HCT116 (cell line): Measurements from ENCODE around the gene PRSS56. TPM values are rescaled to one million over a fixed set of nuclear protein-coding genes. Genes with fewer than 3 reads are reported as not detected.

Experiments used
- ATAC-seq: fragments of 200-7000 bp; cut with Tn5 transposase; 2 replicates; pipeline ENCODE4 v1.9.1; 2020; ENCODE audit warnings: mild to moderate bottlenecking, moderate library complexity
- BruUV-seq: library from RNA; stranded (reverse); fragments of 400-500 nt; replicated peaks from 2 replicates; lab custom pipeline; 2021; lab: Mats Ljungman, UMichigan
- CTCF ChIA-PET: fragments of 300-600 bp; sonication (Branson Sonifier 250); formaldehyde crosslinking; loops from one replicate; lab custom pipeline; 2021; ENCODE audit warnings: antibody characterized with exemption; lab: Charles Lee
- POLR2A ChIA-PET: fragments of 300-600, 350-600 bp; sonication (Branson Sonifier 250); formaldehyde crosslinking; loops from one replicate; lab custom pipeline; 2021; ENCODE audit warnings: antibody characterized with exemption; lab: Charles Lee
- RAD21 ChIA-PET, 2 experiments: fragments of 300-600 bp; sonication (Branson Sonifier 250); formaldehyde crosslinking; loops; one replicate each; lab custom pipeline; 2023; ENCODE audit warnings: low total read pairs in 2 of 2; ENCODE audit not compliant: uncharacterized antibody in 2 of 2, unreplicated experiment in 2 of 2, low non-redundant PET in 1 of 2; lab: Charles Lee
- DNase-seq: peaks from one replicate; pipeline ENCODE4 v3.0.0-alpha.2; 2010; ENCODE audit warnings: low read depth, low spot score
- H2AFZ ChIP-seq: fragments of 200-600 bp; shearing (Covaris generic), sonication (generic); 2 replicates; pipeline ENCODE4 v1.6.1; 2017; ENCODE audit warnings: low read depth, mixed run types, mixed read lengths, antibody characterized with exemption, low read length; ENCODE audit not compliant: poor library complexity, severe bottlenecking
- H3K27ac ChIP-seq: 2 replicates; pipeline ENCODE4 v1.5.1; 2012; ENCODE audit warnings: low read depth, low read length
- H3K27me3 ChIP-seq: fragments of 200-600 bp; sonication (generic); 2 replicates; pipeline ENCODE4 v1.6.1; 2016; ENCODE audit warnings: mixed run types, low read length, mixed read lengths; ENCODE audit not compliant: insufficient read depth
- H3K36me3 ChIP-seq, 2 experiments: fragments of 200-500 bp in 1 of 2; fragments of 200-600 bp in 1 of 2; sonication (Bioruptor generic) in 1 of 2; sonication (generic) in 1 of 2; 2 replicates each; pipeline versions ENCODE4 v1.5.1 to v1.6.1; 2014 to 2016; ENCODE audit warnings: low read length in 2 of 2, inconsistent platforms in 1 of 2, mixed read lengths in 1 of 2, mixed run types in 1 of 2; ENCODE audit not compliant: insufficient read depth in 2 of 2, control insufficient read depth in 1 of 2
- H3K4me1 ChIP-seq, 2 experiments: fragments of 200-600 bp in 1 of 2; sonication (generic) in 1 of 2; 2 replicates each; pipeline versions ENCODE4 v1.5.1 to v1.6.1; 2012 to 2017; ENCODE audit warnings: low read length in 2 of 2, inconsistent platforms in 1 of 2, mild to moderate bottlenecking in 1 of 2, mixed read lengths in 1 of 2, mixed run types in 1 of 2, moderate library complexity in 1 of 2; ENCODE audit not compliant: insufficient read depth in 2 of 2, control insufficient read depth in 1 of 2
- H3K4me2 ChIP-seq: fragments of 200-600 bp; sonication (generic); 2 replicates; pipeline ENCODE4 v1.6.1; 2017; ENCODE audit warnings: mixed run types, low read length, mixed read lengths
- H3K4me3 ChIP-seq, 2 experiments: fragments of 200-600 bp in 1 of 2; sonication (generic) in 1 of 2; replicated peaks in 1 of 2; 2 replicates each; pipeline ENCODE4 v1.5.1; 2011 to 2016; ENCODE audit warnings: low read length in 2 of 2, control low read depth in 1 of 2, low read depth in 1 of 2, mild to moderate bottlenecking in 1 of 2, mixed read lengths in 1 of 2, mixed run types in 1 of 2
- H3K79me2 ChIP-seq: fragments of 200-600 bp; sonication (generic); 2 replicates; pipeline ENCODE4 v1.6.1; 2017; ENCODE audit warnings: mild to moderate bottlenecking, mixed run types, low read length, moderate library complexity, mixed read lengths; ENCODE audit not compliant: insufficient read depth
- H3K9ac ChIP-seq: fragments of 200-600 bp; sonication (generic); 2 replicates; pipeline ENCODE4 v1.6.1; 2016; ENCODE audit warnings: low read length, mixed read lengths
- H3K9me2 ChIP-seq: fragments of 200-600 bp; sonication (generic), shearing (Covaris generic); 2 replicates; pipeline ENCODE4 v1.6.1; 2017; ENCODE audit warnings: mixed run types, mild to moderate bottlenecking, moderate library complexity; ENCODE audit not compliant: insufficient read depth
- H3K9me3 ChIP-seq, 2 experiments: fragments of 200-500 bp in 1 of 2; fragments of 200-600 bp in 1 of 2; sonication (Bioruptor generic) in 1 of 2; sonication (generic) in 1 of 2; 2 replicates each; pipeline ENCODE4 v1.6.1; 2014 to 2017; ENCODE audit warnings: low read length in 2 of 2, mixed read lengths in 2 of 2, inconsistent platforms in 1 of 2, low read depth in 1 of 2, mild to moderate bottlenecking in 1 of 2, mixed run types in 1 of 2, moderate library complexity in 1 of 2; ENCODE audit not compliant: control insufficient read depth in 1 of 2, insufficient read depth in 1 of 2
- H4K20me1 ChIP-seq: fragments of 200-600 bp; sonication (generic), shearing (Covaris generic); 2 replicates; pipeline ENCODE4 v1.6.1; 2017; ENCODE audit warnings: mixed run types, mild to moderate bottlenecking, moderate library complexity; ENCODE audit not compliant: insufficient read depth
- FOSL1 ChIP-seq: IDR thresholded peaks from 2 replicates; pipeline ENCODE4 v1.6.1; 2012; ENCODE audit warnings: low read depth
- JUND ChIP-seq: IDR thresholded peaks from 2 replicates; pipeline ENCODE4 v1.6.1; 2012
- SIN3A ChIP-seq: IDR thresholded peaks from 2 replicates; pipeline ENCODE4 v1.6.1; 2012; ENCODE audit warnings: low read depth
- TCF7L2 ChIP-seq: IDR thresholded peaks from 2 replicates; pipeline ENCODE4 v1.7.0; 2011; ENCODE audit warnings: borderline replicate concordance, inconsistent platforms; ENCODE audit not compliant: insufficient read depth, insufficient read length; ENCODE audit errors: extremely low read depth
- ZFX ChIP-seq: fragments of 450-650 bp; IDR thresholded peaks from 2 replicates; pipeline ENCODE4 v1.6.1; 2017
- intact Hi-C: fragments of 100-400 bp; cut with micrococcal nuclease; formaldehyde crosslinking; loops from 2 replicates; pipeline ENCODE4 v1.10.0; 2022
- total RNA-seq: library from RNA; stranded (reverse); gene quantifications from one replicate; pipeline ENCODE4 v1.2.1, GENCODE V29; 2021; ENCODE audit not compliant: unreplicated experiment
- TF ChIP-seq, protein P1 (sequence below): IDR thresholded peaks from 2 replicates; pipeline ENCODE4 v1.6.1; 2012
- TF ChIP-seq, protein P2 (sequence below): IDR thresholded peaks from 2 replicates; pipeline ENCODE4 v1.6.1; 2012
- TF ChIP-seq, protein P3 (sequence below): IDR thresholded peaks from 2 replicates; pipeline ENCODE4 v1.6.1; 2011; ENCODE audit warnings: mild to moderate bottlenecking, low read length, moderate library complexity; ENCODE audit not compliant: insufficient replicate concordance; ENCODE audit errors: extremely low read depth

Gene PRSS56
- total RNA-seq, 1 experiment from 2014 or later = not detected

DNA sequence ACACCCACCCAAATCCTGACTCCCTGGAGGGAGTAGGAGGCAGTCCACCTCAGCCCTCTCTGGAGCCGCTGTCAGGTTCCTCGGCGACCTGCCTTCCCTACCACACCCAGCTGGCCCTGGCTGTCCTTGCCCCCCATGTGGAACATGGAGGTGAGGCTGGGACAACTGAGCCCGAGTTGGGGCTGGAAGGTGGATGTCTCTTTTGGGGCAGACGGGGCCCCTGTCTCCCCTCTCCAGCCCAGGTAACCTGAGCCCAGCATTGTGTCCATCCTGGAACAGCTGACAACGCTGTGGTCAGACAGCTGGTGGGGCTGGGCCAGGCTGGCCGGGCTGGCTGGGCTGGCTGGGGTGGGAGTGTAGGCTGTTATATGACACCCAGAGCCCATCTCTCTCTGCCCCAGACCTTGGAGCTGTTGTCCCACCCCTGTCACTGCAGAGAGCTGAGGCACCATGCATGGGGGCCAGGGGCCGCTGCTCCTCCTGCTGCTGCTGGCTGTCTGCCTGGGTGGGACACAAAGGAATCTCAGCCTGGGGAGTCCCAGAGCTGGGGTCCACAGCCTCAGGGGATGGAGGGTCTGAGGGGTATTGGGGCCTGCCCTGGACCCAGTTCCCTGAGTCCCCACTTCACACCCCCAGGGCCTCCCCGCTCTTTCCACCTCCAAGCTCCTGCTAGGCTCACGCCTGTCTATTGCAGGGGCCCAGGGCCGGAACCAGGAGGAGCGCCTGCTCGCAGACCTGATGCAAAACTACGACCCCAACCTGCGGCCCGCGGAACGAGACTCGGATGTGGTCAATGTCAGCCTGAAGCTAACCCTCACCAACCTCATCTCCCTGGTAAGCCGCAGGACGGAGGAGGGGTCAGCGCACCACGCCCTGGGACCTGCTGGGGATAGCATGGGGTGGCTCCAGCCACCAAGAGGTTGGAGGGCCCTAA lies 19.4 kb downstream of the PRSS56 start, which contains the start of gene CHRNG:
Gene CHRNG (plus strand): TSS at position 395 of the 934 bp plus-strand sequence. CDS start 56 bp downstream, at position 451.
- Histone ChIP-seq H4K20me1 (no peaks in the 10 kb centered on the region), H3K79me2 (no peaks in the 10 kb centered on the region), H3K4me3 (no peak within 1 kb of the TSS), H3K9me2 (no peaks in the 10 kb centered on the region), H3K9me3 (peaks cover 0 to 8% of the 10 kb centered on the region in 2 experiments; a peak in 3 of 4 replicates), H3K4me1 (0 out of 4 replicates have a peak, but pooled peaks cover 0 to 3% of the 10 kb centered on the region in 2 experiments), H2AFZ (no peak within 1 kb of the TSS), H3K9ac (no peak within 1 kb of the TSS), H3K4me2 (no peak within 1 kb of the TSS), H3K36me3 (no peaks in the 10 kb centered on the region), H3K27ac (no peak within 1 kb of the TSS), H3K27me3 (no peaks in the 10 kb centered on the region)
- no TSS peak for BruUV-seq
- ATAC-seq = no peak
- ChIA-PET CTCF (no interaction called here), POLR2A (no interaction called here), RAD21 (no interaction called here)
- TF ChIP-seq JUND (no peak), SIN3A (no peak), ZFX (no peak), TCF7L2 (no peak)
- TF ChIP-seq, protein P1, sequence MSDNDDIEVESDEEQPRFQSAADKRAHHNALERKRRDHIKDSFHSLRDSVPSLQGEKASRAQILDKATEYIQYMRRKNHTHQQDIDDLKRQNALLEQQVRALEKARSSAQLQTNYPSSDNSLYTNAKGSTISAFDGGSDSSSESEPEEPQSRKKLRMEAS = no peak
- DNase-seq = no peak
- intact Hi-C loops = no loop called here

DNA sequence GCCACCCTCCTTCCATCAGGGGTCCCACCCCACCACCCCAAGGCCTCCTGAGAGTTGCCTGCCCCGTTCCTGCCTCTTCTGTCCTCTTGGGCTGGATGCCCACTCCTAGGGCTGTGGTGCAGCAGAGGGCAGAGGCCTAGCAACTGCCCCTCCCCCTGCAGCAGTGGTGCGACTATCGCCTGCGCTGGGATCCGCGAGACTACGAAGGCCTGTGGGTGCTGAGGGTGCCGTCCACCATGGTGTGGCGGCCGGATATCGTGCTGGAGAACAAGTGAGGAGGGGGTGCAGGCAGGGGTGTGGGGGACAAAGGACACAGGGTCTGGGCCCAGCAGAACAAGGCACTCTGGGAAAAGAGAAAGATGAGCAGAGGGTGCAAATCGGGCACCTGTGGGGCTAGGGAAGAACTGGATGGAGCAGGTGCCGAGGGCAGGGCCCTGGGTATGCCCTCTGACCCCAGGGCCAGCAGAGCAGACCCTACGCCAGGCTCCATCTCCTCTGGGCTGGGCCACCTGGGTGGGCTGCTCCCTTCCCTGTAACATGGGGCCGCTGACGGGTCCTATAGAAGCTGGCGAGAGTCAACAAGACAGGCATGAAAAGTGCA lies 20.4 kb downstream of the PRSS56 start:
- intact Hi-C loops = no loop called here
- ChIA-PET POLR2A (interaction anchor here (0.6 kb wide), 1 partner anchor 10 kb away, joined by 6 read pairs; no protein-coding TSS in a partner anchor), CTCF (no interaction called here), RAD21 (no interaction called here)
- ATAC-seq (no peak), DNase-seq (no peak)
- no TSS peak for BruUV-seq
- Histone ChIP-seq H3K9me2 (no peaks in the 10 kb centered on the region), H3K79me2 (no peaks in the 10 kb centered on the region), H3K9me3 (peaks cover 0 to 8% of the 10 kb centered on the region in 2 experiments; a peak in 3 of 4 replicates), H3K4me1 (0 out of 4 replicates have a peak, but pooled peaks cover 0 to 3% of the 10 kb centered on the region in 2 experiments), H3K4me3 (no peak overlapping the region), H3K9ac (no peak overlapping the region), H3K4me2 (no peak overlapping the region), H3K27ac (no peak overlapping the region), H3K36me3 (no peaks in the 10 kb centered on the region), H2AFZ (no peak overlapping the region), H3K27me3 (no peaks in the 10 kb centered on the region), H4K20me1 (no peaks in the 10 kb centered on the region)
- TF ChIP-seq, protein P2, sequence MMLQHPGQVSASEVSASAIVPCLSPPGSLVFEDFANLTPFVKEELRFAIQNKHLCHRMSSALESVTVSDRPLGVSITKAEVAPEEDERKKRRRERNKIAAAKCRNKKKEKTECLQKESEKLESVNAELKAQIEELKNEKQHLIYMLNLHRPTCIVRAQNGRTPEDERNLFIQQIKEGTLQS = no peak
- TF ChIP-seq SIN3A (no peak), TCF7L2 (no peak), FOSL1 (no peak)
- TF ChIP-seq, protein P3, sequence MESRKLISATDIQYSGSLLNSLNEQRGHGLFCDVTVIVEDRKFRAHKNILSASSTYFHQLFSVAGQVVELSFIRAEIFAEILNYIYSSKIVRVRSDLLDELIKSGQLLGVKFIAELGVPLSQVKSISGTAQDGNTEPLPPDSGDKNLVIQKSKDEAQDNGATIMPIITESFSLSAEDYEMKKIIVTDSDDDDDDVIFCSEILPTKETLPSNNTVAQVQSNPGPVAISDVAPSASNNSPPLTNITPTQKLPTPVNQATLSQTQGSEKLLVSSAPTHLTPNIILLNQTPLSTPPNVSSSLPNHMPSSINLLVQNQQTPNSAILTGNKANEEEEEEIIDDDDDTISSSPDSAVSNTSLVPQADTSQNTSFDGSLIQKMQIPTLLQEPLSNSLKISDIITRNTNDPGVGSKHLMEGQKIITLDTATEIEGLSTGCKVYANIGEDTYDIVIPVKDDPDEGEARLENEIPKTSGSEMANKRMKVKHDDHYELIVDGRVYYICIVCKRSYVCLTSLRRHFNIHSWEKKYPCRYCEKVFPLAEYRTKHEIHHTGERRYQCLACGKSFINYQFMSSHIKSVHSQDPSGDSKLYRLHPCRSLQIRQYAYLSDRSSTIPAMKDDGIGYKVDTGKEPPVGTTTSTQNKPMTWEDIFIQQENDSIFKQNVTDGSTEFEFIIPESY = no peak
